ENCODE data around the gene RBMY1J.
"Not testable (repeated sequence)": the region's sequence is repeated elsewhere in the genome, so short reads cannot be mapped to it uniquely, and the experiment has no call there.

Gene RBMY1J

DNA sequence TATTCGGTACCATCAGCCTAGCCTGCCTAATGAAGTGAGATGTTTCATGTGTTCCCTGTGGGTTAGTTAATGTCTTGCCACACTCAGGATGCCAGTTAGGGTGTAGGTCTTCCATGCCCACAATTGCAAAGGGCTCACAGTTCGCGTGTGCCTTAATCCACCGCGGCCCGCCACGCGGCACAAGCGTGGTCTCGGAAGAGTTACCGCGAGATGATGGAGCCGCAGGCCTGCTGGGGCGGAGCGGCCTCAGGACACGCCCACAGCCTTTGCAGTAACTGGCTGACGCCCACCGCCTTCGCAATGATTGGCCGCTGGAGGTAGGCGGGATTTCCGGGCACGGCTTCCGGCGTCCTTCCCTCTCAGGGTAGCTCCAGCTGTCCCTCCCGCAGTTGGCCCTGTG lies at the start of gene RBMY1J:
TSS of gene RBMY1J (plus strand) at position 301 of the 400 bp plus-strand sequence. CDS start 2,038 bp downstream, outside the sequence.
- DNase-seq (ENCODE audit: low read depth, low spot score), result not testable (repeated sequence)

DNA sequence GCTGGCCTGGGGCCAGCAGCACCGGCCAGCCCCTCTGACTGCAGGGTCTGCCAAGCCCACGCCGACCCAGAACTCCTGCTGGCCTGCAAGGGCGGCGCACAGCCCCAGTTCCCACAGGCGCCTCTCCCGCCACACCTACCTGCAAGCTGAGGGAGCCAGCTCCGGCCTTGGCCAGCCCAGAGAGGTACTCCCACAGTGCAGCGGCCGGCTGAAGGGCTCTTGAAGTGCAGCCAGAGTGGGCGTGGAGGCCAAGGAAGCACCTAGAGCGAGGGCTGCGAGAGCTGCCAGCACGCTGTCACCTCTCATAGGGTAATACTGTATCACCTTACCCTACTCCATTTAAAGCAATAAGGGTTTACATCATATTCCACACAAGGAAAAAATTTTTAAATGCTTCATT lies 35.8 kb upstream of the RBMY1J start:
- no peak for DNase-seq (ENCODE audit: low read depth, low spot score)

DNA sequence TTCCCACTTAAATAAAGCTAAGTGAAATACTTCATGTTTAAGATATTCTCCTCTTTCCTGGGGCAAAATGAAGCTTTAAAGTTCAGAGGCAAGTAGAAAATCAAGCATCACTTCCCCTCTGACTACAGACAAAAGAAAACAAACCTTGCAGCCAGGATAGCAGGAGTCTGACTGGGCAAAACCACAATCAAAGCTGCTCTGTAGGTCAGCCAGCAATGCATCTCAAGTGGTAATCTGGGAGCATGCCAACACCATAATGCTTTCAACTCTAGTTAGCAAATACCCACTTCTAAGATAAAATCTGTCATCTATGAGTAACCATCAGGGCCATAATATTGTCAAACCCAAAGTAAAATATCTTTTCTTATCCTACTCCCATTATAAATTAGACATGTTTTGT lies 32.6 kb upstream of the RBMY1J start:
- DNase-seq (ENCODE audit: low read depth, low spot score), result no peak

DNA sequence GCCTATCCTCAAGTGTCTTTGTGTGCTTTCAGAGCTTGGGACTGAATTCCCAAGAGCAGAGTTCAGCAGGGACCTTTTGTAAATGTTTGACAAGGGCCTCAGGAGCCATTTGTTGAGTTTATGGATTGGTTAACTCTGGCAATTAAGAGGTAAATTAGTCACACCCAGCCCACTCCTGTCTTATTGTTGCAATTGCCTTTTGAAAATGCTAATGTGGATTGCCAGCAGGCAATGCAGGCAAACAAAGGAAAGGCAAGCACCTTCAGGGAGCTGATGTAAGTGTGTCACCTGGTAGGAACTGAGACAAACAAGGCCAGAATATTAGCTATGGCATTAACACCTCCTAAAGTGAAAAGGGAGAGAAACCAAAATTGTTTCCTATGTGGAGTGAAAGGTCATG lies 29.7 kb upstream of the RBMY1J start:
- no peak for DNase-seq (ENCODE audit: low read depth, low spot score)

DNA sequence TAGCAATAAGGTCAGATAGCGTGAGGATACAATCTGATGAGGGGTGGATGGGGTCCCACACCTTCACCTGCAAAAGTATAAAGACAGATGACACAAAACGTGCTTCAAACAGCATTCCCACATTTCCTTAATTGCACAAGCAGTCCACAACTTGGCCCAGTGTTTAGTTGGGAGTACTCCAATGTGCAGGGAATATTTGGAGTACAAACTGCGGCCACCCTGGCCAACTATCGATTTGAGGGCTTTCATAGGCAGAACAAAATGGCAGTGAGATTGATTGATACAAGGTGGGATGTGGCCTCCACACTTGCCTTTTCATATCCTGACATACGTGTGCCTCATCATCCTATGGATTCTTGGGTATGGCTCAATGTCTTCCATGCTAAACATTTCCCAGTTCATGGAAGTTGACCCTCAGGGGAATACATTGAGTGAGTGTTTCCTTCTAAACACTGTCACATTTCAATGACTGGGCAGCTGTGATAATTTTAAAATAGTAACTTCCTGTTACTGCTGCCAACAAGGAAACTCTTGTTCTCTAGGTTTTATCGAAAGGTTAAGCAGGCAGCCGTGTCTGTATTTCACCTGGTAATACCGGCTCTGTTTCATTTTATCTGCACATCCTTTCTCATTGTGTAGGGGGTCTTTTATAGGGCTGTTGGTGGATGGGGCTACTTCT lies 41.6 kb downstream of the RBMY1J start:
- DNase-seq (ENCODE audit: low read depth, low spot score), result not testable (repeated sequence)

DNA sequence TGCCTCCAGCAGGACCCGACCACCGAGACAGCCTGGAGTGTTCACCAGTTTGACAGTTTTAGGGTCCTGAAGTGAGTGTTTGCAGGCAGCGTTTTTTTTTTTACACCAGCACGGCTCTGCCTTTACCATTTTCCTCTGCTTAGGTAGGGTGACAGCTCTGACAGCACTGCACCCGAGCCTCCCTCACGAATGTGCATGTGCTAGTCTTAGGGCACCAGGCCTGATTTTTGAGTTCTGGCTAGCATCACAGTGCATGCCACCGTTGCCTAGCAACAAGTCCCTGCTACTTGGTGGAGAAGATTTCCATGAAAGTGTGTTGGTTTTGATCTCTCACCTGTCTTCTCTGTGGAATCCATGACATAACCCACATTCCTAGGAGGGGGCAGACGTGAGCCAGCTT lies 52.3 kb downstream of the RBMY1J start:
- not testable (repeated sequence) for DNase-seq (ENCODE audit: low read depth, low spot score)

DNA sequence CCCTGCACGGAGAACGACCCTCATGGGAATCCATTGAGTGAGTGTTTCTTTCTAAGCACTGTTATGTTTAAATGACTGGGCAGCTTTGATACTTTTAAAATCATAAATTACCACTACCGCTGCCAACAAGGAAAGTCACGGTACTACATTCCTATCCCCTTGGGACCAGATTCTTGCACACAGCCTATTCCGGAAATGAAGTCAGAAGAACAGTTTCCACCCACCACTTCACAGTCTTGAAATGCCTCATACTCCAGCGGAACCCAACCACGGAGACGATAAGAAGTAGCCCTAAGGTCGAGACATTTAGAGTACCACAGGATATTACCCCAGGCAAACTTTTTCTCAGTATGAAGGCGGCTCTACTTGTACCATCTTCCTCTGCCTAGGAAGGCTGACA lies 58.8 kb downstream of the RBMY1J start:
- DNase-seq (ENCODE audit: low read depth, low spot score), result not testable (repeated sequence)

Measured in smooth muscle cell of the brain vasculature (primary cell).